ENCODE data around the gene IGSF9B.
"Not testable (repeated sequence)": the region's sequence is repeated elsewhere in the genome, so short reads cannot be mapped to it uniquely, and the experiment has no call there.

IGSF9B gene

GRCh38 chr11:133956650-133957633 is at the start of gene IGSF9B:
Gene IGSF9B, minus strand, starts transcription at chr11:133956968. Its CDS starts 214 bp downstream, at chr11:133956754.
- Histone ChIP-seq H3K27ac (no peak within 1 kb of the TSS), H3K36me3 (ENCODE audit: insufficient read depth) (no peaks in the 10 kb centered on the region), H3K79me2 (ENCODE audit: insufficient read depth, low read depth) (no peaks in the 10 kb centered on the region), H3K4me2 (peak within 1 kb of the TSS; percentile 45; the same call in 1 of the 2 replicates), H3K4me3 (IDR thresholded peaks at IDR 0.05; ENCODE audit: insufficient read depth, low read depth, low read length) (no peak within 1 kb of the TSS), H3K9ac (no peak within 1 kb of the TSS), H3K4me1 (ENCODE audit: low read depth, poor library complexity, severe bottlenecking) (peaks cover 4% of the 10 kb centered on the region), H4K20me1 (ENCODE audit: insufficient read depth) (no peaks in the 10 kb centered on the region), H3K27me3 (ENCODE audit: insufficient read depth, low read depth) (no peaks in the 10 kb centered on the region), H2AFZ (ENCODE audit: low read depth) (peak within 1 kb of the TSS; percentile 91)
- TF ChIP-seq CTCF (conservative IDR thresholded peaks at IDR 0.05; ENCODE audit: low read depth, low read length): no peak

GRCh38 chr11:134004496-134005172 is 47.9 kb upstream of the IGSF9B start:
- no peak overlapping the region for H3K27ac ChIP-seq
- H3K36me3 ChIP-seq (ENCODE audit: insufficient read depth): no peaks in the 10 kb centered on the region
- no peaks in the 10 kb centered on the region for H3K4me1 ChIP-seq (ENCODE audit: low read depth, poor library complexity, severe bottlenecking)
- H3K27me3 ChIP-seq (ENCODE audit: insufficient read depth, low read depth): no peaks in the 10 kb centered on the region
- H3K79me2 ChIP-seq (ENCODE audit: insufficient read depth, low read depth): no peaks in the 10 kb centered on the region
- H2AFZ ChIP-seq (ENCODE audit: low read depth): no peak overlapping the region
- no peak for TF ChIP-seq CTCF (conservative IDR thresholded peaks at IDR 0.05; ENCODE audit: low read depth, low read length)
- no peak overlapping the region for H3K9ac ChIP-seq
- no peak overlapping the region for H3K4me2 ChIP-seq
- H4K20me1 ChIP-seq (ENCODE audit: insufficient read depth): no peaks in the 10 kb centered on the region
- H3K4me3 ChIP-seq (IDR thresholded peaks at IDR 0.05; ENCODE audit: insufficient read depth, low read depth, low read length): no peak overlapping the region

- no peaks in the 10 kb centered on the region for H3K79me2 ChIP-seq (ENCODE audit: insufficient read depth, low read depth)
- no peak overlapping the region for H2AFZ ChIP-seq (ENCODE audit: low read depth)
- no peaks in the 10 kb centered on the region for H3K27me3 ChIP-seq (ENCODE audit: insufficient read depth, low read depth)
- no peaks in the 10 kb centered on the region for H3K36me3 ChIP-seq (ENCODE audit: insufficient read depth)
- no peaks in the 10 kb centered on the region for H3K4me1 ChIP-seq (ENCODE audit: low read depth, poor library complexity, severe bottlenecking)
- H3K9ac ChIP-seq: no peak overlapping the region
- TF ChIP-seq CTCF (conservative IDR thresholded peaks at IDR 0.05; ENCODE audit: low read depth, low read length): no peak
- H3K4me3 ChIP-seq (IDR thresholded peaks at IDR 0.05; ENCODE audit: insufficient read depth, low read depth, low read length): no peak overlapping the region
- H4K20me1 ChIP-seq (ENCODE audit: insufficient read depth): no peaks in the 10 kb centered on the region
- no peak overlapping the region for H3K27ac ChIP-seq
- no peak overlapping the region for H3K4me2 ChIP-seq
Measured at GRCh38 chr11:134003792-134004495, 47.2 kb upstream of the IGSF9B start.

- H2AFZ ChIP-seq (ENCODE audit: low read depth); H3K9ac ChIP-seq; H3K27me3 ChIP-seq (ENCODE audit: insufficient read depth, low read depth); H3K4me3 ChIP-seq (IDR thresholded peaks at IDR 0.05; ENCODE audit: insufficient read depth, low read depth, low read length); H4K20me1 ChIP-seq (ENCODE audit: insufficient read depth); H3K27ac ChIP-seq; H3K36me3 ChIP-seq (ENCODE audit: insufficient read depth); H3K4me1 ChIP-seq (ENCODE audit: low read depth, poor library complexity, severe bottlenecking); H3K79me2 ChIP-seq (ENCODE audit: insufficient read depth, low read depth); H3K4me2 ChIP-seq: not testable (repeated sequence)
Measured at GRCh38 chr11:134002819-134003218, 46.1 kb upstream of the IGSF9B start.

- not testable (repeated sequence) for H3K36me3 ChIP-seq (ENCODE audit: insufficient read depth); H3K9ac ChIP-seq; H3K79me2 ChIP-seq (ENCODE audit: insufficient read depth, low read depth); H3K4me3 ChIP-seq (IDR thresholded peaks at IDR 0.05; ENCODE audit: insufficient read depth, low read depth, low read length); H3K4me2 ChIP-seq; H3K4me1 ChIP-seq (ENCODE audit: low read depth, poor library complexity, severe bottlenecking); H4K20me1 ChIP-seq (ENCODE audit: insufficient read depth); H2AFZ ChIP-seq (ENCODE audit: low read depth); H3K27ac ChIP-seq; H3K27me3 ChIP-seq (ENCODE audit: insufficient read depth, low read depth)
Measured at GRCh38 chr11:134002338-134002737, 45.6 kb upstream of the IGSF9B start.
